ENCODE measurements around the gene RAB8B. TPM values are rescaled to one million over a fixed set of nuclear protein-coding genes. Genes with fewer than 3 reads are reported as not detected.
A peak's percentile ranks its signal among the peaks of the same experiment; 100 is the strongest.

RAB8B gene
- polyA plus RNA-seq, 12 donors = 17.0 to 58.1 (median 22.8) TPM; not detected in 1

GRCh38 chr15:63178034-63178433 is 11.4 kb upstream of the RAB8B start:
- DNase-seq = no peak

DNA sequence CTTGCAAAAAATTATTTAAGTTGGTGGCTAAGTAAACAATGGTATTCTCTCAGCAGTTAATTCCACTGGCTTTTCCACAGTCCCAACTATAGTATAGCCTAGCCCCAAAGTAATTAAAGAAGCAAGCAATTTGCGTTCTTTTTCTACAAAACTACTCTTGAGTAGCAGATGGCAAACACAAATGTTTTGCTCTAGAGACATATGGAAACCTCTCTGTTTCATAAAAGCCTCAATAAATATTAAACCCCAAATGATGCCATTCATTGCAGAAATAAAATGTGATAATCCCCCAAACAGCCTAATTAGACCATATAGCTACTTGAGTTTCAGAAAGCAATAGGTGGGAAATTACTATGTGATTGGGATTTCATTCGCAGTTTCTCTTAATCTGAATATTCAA is 8.7 kb upstream of the RAB8B start:
- DNase-seq = no peak

DNA sequence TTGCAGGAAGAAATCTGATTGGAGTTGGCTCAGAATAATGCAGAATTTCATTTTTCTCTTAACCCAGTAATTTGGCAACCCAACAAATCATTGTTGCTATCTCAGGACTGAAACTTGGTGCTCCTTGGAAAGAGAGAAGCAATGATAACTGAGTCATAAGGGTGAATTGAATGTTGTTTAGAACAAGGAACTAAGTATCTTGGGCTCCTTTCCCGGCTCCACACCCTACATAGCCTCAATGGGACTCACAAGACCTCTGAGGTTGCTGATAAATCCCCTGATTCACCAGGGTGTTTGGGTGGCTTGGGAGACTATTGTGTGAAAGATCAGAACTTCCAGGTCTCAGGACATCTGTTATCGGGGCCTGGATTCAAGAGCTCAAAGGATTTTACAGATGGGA is 7.8 kb upstream of the RAB8B start:
- no peak for DNase-seq

DNA sequence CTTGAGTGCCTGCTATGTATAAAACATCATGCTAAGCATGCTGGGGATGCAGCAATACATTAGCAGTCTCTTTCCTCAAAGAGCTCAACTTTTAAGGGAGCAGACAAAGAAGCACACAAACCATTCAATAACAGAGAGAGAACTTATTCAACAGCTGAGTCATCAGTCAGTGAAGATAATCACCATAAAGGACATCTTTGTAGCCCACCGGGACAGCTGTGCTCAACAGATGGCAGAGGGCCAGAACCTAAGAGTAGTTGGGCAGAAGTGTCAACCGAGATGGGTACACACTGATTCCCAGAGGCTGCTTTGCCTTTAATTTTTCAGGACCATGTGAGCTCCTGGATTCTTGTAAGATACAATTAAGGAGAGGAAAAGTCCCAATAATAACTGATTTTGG is 4.2 kb upstream of the RAB8B start:
- DNase-seq = no peak

DNA sequence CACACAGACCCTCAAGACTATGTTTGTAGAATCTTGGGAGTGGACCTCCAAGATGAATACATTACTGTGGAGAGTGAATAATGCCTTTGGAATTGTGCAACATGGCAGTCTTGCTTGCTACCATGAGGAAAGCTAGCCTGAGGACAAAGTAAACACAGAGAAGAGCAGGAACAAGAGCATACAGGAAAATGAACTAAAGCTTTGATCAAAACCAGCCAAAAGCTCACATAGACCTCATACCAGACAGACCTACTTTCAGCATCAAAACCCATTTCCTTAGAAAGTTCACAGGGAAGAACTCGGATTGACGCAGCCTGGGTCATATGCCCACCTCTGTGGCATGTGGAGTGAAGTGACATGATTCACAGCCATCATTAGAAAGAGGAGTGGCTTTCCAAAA is 3.3 kb upstream of the RAB8B start:
- DNase-seq = no peak

DNA sequence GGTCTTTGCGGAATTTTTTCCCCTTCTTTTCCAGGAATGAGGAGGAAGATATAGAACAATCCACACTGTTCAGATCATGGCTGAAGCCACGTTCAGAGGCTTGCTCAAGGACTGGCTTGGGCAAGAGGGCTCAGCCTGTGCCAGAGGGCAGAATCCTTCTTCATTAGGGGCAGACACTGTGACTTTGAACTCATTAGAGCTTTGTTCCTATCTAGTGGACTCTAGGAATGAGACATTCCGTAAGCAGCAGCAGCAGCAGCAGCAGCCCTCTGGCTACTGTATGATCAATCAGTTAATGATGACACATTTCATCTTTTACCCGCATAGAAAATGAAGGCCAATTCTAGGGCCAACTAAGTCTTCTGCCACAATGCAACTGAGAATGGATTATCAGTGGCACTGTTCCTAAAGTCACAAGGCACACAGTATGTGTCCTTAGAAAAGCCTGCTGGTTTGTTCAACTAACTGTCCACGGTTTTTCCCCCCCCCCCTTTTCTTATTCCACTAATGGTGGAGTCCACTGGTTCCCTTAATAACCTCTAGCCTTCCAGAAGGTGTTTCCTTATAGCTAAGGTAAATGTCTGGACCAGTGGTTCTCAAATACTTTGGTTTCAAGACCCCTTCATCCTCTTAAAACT is 1.7 kb upstream of the RAB8B start:
- no peak for DNase-seq

DNA sequence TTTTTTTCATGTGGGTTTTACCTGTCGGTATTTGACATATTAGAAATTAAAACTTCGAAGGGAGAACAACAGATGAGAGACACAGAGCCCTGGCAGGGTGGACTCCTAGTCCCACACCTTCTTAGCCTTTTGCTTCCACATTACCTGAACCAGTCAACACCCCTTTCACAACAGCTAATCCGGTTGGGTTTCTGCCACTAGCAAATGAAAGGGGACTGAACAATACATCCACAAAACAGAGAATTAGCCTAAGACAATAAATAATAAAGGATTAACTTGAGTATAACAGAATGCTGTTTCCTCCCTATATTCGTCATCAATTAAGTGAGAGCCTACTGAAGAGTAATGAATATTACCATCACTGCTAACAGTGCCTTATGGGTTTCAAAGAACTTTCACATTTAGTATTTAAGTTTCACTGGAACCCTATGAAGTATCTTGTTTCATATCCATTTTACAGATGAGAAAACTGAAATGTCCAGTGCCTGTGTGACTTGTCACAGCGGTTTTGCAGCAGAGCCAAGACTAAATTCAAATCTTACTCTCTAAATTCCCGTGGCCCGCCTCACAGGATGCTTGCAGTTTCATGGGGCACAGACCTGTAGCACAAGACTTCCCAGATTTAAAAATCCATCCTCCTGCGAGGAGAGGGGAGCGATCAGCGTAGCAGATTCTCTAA is 1.0 kb upstream of the RAB8B start:
- no peak for DNase-seq

DNA sequence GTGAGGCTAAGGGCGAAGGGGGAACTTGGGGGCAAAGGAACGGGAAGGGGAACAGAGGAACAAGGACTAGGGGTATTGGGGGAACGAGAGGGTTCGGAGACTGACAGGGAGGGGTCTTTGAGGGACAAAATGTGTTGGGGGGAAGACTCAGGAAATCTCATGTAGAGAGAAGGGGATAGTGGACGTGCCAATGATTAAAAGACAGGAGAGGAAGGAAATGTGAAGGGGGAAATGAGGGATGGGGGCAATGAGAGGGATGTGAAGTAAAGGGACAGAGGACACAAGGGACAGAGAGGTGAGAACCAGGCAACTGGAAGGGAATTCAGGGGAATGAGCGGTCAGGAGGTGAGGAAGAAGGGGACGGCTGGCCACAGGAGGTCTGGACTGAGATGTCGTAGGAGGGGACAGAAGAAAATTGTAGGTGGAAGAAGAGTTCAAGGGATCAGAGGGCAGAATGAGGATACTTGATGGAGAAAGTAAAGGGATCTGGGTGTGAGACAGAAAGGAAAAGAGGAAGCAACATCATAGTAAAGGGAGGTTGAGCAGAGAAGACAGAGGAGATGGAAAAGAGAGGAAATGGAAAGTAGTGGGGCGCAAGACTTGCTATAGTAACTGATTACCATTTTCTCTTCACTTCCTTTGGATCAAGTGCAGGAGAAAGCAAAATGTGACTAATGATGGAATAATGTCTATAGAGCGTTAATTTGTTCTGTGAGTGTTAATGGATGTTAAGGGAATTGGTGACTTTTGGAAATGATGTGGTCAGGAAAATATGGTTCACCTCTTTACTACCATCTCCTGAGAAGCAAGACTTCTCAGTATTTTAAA is 749 bp downstream of the RAB8B start:
- DNase-seq = no peak

- DNase-seq = no peak
These were observed 1.6 kb downstream of the RAB8B start for GRCh38 chr15:63190769-63191649.

DNA sequence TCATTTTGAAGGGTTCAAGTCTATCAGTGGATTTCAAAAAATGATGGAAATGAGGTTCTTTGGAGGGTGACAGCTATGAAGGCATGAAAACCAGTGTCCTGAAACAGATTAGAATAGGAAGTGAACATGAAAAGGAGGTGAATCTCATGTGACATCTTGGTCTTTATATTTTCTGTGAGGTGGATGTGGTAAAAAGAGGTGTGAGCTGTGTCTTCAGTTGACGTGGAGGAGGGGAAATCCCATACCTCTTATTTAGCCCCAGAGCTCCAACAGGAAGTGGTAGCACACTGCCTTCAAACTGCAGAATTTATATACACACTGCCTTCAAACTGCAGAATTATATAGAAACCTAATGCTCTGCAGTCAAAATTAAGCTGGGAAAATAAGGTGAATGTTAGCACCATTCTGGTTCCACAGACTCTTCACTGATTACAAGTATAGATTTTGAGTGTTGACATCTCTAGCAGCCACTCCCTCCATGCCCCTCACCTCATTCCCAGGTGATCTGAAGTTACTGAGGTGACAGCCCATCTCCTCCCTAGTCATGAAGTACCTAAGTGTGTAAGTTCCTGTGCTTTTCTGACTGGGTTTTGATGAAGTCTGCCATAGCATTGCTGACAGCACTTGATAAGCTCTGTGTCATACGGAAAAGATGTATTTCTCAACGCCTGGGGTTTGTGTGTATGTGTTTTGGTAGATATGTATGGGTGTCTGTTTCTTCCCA is 2.7 kb downstream of the RAB8B start:
- no peak for DNase-seq

GRCh38 chr15:63192619-63193206 is 3.3 kb downstream of the RAB8B start:
- no peak for DNase-seq

- DNase-seq = no peak
These were observed 4.9 kb downstream of the RAB8B start for GRCh38 chr15:63194302-63194701.

DNA sequence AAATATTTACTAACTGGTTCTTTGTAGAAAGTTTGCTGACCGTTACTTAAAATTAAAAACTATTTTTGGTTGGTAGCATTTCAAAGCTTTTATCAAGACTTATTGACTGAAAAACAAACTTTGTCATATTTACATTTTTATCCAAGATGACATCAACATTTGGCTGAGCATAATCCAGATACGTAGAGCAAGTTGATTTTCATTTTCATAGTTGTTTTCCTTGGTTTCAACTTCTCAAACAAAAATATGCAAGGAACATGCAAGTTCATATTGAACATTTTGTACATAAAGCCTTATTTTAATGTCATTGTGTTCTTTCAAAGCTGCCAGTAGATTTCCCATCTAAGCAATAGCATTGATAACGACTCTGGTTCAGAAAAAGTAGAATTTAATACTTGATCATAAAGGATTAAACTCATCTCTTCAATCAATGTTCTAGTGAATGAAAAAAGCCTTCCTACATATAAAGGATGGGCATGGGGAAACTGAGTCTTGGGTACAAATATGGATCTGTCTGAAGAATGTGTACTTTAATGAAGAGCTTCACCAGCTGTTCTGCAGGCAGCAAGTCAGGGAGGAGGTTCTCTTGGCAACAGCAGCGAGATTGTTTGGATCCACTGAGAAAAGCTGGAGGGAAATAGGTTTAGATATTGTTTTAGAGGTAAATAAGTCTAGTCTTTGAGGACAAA is 5.6 kb downstream of the RAB8B start:
- peak; percentile 63 for DNase-seq

GRCh38 chr15:63195569-63196015 is 6.2 kb downstream of the RAB8B start:
- DNase-seq = no peak

DNA sequence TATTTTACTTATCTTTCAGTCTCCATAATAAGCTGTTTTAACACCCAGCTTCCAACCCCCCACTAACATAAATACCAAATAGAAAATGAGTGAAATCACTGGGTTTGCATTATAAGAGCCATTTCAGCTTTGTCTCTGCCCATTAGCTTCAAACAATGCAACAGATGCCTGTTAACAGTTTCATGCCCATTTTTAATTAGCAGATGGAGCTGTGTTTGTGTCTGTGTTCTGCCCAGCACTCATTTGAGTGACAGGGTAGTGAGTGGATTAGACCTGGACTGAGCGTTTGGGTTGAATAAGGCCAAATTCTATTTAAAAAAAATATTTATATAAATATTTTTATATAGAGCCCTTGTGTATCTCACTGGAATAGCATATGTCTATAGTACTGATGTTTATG is 7.4 kb downstream of the RAB8B start:
- no peak for DNase-seq

DNA sequence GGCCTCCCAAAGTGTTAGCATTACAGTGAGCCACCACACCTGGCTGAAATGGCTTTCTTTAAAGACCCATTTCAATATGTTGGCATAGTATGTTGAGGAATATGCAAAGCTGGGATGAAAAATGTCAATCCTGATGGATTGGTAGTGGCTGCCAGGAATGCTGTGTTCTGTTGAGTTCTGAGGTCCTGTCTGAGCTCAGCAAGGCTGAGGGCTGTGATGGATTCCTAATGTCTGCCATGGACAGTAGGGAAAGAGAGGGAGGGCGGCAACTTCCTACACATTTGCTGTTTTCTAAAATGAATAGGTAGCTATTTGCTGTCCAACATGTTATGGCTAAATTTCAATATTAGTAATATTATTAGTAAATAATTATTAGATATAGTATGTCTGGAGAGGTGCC is 8.2 kb downstream of the RAB8B start:
- DNase-seq = no peak

DNA sequence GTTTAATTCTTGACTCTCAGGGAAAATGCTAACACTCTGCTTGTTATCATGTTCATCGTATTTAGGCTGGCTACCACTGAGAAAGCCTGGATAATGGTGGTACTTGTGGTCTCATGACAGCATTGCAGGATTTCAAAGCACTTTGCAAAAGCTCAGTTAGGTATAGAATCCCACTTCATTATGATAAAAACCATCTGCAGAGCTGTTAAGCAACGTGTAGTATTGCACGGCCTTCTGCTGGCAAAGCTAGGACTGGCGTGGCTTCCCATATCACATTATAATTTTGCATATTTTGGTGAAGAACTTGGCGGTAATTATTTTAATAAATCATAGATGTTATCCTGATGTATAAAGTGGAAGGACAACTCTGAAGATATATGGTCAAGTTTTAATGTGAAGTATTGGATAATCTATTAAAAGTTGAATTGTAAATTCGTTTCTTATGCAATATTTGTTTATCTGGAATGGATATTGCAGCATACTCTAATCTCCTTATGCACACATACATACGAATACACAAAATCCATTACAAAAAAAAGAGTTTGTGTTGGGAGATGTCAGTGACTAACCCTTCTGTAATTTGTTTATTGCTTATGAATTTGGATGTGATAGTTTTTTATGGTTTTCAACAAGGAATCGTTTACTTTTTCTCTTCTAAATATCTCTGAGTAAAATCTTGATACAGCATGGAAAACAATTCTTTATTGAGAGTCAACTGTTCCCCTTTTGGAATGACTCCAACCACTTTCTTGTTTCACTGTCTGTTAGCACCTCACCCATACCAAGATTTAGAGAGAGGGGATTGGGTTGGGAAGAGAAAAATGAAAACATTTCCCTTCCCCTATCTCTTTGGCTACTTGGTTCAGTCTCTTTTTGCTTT is 9.2 kb downstream of the RAB8B start:
- DNase-seq = no peak

- no peak for DNase-seq
These were observed 11.3 kb downstream of the RAB8B start for GRCh38 chr15:63200464-63201249.
